ENCODE measurements around the gene KIFC3. TPM values are rescaled to one million over a fixed set of nuclear protein-coding genes. Genes with fewer than 3 reads are reported as not detected.

The KIFC3 gene
- total and polyA plus RNA-seq, 2 of the 13 experiments (the other 11 are each of a cell fraction or from before 2014, with no cell fraction given): 42.1 to 45.3 TPM

DNA sequence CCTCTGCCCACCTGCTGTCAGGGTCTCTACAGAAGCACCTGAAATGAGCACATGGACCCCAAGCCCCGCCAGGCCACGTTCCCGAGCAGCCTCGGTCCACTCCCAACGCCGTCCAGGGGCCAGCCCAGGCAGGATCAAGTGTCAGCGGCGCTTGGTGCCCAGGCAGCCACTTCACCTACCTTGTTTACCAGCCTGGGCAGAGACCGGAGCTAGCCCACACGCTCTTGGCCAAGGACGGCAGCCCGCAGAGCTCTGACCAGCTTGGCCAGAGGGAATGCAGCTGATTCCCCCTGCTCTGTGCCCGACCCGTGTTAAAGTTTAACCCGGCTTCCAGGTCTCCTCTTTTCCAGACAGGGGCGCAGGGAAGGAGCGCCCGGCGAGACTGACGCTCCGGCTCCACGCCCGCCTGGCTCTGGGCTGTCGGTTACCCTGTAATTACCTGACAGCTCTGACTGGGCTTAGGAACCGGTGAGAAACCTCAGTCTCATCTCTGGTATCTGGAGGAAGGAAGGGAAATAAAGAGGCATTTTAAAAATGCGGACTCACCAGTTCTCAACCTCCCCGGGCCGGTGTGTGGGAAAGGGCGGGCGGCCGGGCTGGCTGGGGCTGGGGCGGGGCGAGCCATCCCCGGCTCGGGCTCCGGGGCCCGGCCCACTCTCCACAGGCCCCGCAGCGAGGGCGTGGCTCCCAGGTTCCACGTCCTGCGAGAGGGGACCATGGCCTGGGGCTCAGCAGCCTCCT is 4.6 kb downstream of the KIFC3 start (continued):
- peak; percentile 62 for TF ChIP-seq MEIS1 (CRISPR knock-in tag; IDR thresholded peaks at IDR 0.05; ENCODE audit: borderline replicate concordance)
- TF ChIP-seq DNMT1 (CRISPR knock-in tag; IDR thresholded peaks at IDR 0.05): peak; percentile 89; the same call in 1 of the 2 replicates
- peak; percentile 65; the same call in 1 of the 2 replicates for TF ChIP-seq ZNF441 (CRISPR knock-in tag; IDR thresholded peaks at IDR 0.05; ENCODE audit: borderline replicate concordance)
- no peak for TF ChIP-seq ONECUT2 (CRISPR knock-in tag; IDR thresholded peaks at IDR 0.05)
- TF ChIP-seq AHDC1 (CRISPR knock-in tag; IDR thresholded peaks at IDR 0.05; ENCODE audit: borderline replicate concordance): peak; percentile 27; the same call in 1 of the 2 replicates
- TF ChIP-seq KLF11 (CRISPR knock-in tag; IDR thresholded peaks at IDR 0.05): no peak
- TF ChIP-seq MED1 (CRISPR knock-in tag; IDR thresholded peaks at IDR 0.05): peak; percentile 74
- no peak for TF ChIP-seq ZNF12 (CRISPR knock-in tag; IDR thresholded peaks at IDR 0.05)
- TF ChIP-seq SMAD1 (CRISPR knock-in tag; IDR thresholded peaks at IDR 0.05; ENCODE audit: borderline replicate concordance, low read depth): 0 out of 2 replicates have a peak, but pooled peaks have one; percentile 51
- TF ChIP-seq SRSF4 (IDR thresholded peaks at IDR 0.05; ENCODE audit: low read depth, low read length, poor library complexity, severe bottlenecking): no peak
- 0 out of 2 replicates have a peak, but pooled peaks have one; percentile 15 for TF ChIP-seq SMC3 (IDR thresholded peaks at IDR 0.05; ENCODE audit: low read length)
- no peak for TF ChIP-seq CENPX (CRISPR knock-in tag; IDR thresholded peaks at IDR 0.05)
- TF ChIP-seq NR2F6 (IDR thresholded peaks at IDR 0.05): peak; percentile 26; the same call in 1 of the 2 replicates
- peak; percentile 59 for TF ChIP-seq NR2F6 (CRISPR knock-in tag; IDR thresholded peaks at IDR 0.05)
- TF ChIP-seq, protein P1, sequence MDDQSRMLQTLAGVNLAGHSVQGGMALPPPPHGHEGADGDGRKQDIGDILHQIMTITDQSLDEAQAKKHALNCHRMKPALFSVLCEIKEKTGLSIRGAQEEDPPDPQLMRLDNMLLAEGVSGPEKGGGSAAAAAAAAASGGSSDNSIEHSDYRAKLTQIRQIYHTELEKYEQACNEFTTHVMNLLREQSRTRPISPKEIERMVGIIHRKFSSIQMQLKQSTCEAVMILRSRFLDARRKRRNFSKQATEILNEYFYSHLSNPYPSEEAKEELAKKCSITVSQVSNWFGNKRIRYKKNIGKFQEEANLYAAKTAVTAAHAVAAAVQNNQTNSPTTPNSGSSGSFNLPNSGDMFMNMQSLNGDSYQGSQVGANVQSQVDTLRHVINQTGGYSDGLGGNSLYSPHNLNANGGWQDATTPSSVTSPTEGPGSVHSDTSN (CRISPR knock-in tag; IDR thresholded peaks at IDR 0.05; ENCODE audit: borderline replicate concordance): no peak
- TF ChIP-seq, protein P2, sequence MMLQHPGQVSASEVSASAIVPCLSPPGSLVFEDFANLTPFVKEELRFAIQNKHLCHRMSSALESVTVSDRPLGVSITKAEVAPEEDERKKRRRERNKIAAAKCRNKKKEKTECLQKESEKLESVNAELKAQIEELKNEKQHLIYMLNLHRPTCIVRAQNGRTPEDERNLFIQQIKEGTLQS (CRISPR knock-in tag; IDR thresholded peaks at IDR 0.05): no peak
- TF ChIP-seq NKX3-1 (CRISPR knock-in tag; IDR thresholded peaks at IDR 0.05): no peak
- TF ChIP-seq ZNF232 (CRISPR knock-in tag; IDR thresholded peaks at IDR 0.05; ENCODE audit: borderline replicate concordance): 0 out of 2 replicates have a peak, but pooled peaks have one; percentile 2
- TF ChIP-seq ZNF205 (CRISPR knock-in tag; IDR thresholded peaks at IDR 0.05): peak; percentile 93
- TF ChIP-seq MZF1 (CRISPR knock-in tag; IDR thresholded peaks at IDR 0.05; ENCODE audit: borderline replicate concordance): no peak
- TF ChIP-seq PLRG1 (conservative IDR thresholded peaks at IDR 0.05): no peak
- no peak; the same call in 1 of the 2 replicates for TF ChIP-seq ZNF543 (CRISPR knock-in tag; IDR thresholded peaks at IDR 0.05)

Measured in HepG2 (cell line).